Measurements from ENCODE around the gene SLC25A47. TPM values are rescaled to one million over a fixed set of nuclear protein-coding genes. Genes with fewer than 3 reads are reported as not detected.

The SLC25A47 gene
- total RNA-seq, 1 donor from 2014 or later, result not detected

- Mint-ChIP-seq H3K27ac (ENCODE audit: unreplicated experiment) (no peak overlapping the region), H3K4me1 (ENCODE audit: unreplicated experiment) (no peaks in the 10 kb centered on the region), H3K4me3 (ENCODE audit: unreplicated experiment) (no peak overlapping the region), H3K9me3 (ENCODE audit: unreplicated experiment) (no peaks in the 10 kb centered on the region), H3K27me3 (ENCODE audit: unreplicated experiment) (no peaks in the 10 kb centered on the region), H3K36me3 (ENCODE audit: unreplicated experiment) (peaks cover 5% of the 10 kb centered on the region)
- TF ChIP-seq CTCF (IDR thresholded peaks at IDR 0.05), result no peak
- no peak for DNase-seq (ENCODE audit: extremely low spot score, unreplicated experiment)
Observed at GRCh38 chr14:100329233-100330006, 6.3 kb downstream of the SLC25A47 start.

GRCh38 chr14:100330007-100330344 is 6.8 kb downstream of the SLC25A47 start:
- Mint-ChIP-seq H3K9me3 (ENCODE audit: unreplicated experiment) (no peaks in the 10 kb centered on the region), H3K36me3 (ENCODE audit: unreplicated experiment) (peaks cover 7% of the 10 kb centered on the region), H3K4me3 (ENCODE audit: unreplicated experiment) (no peak overlapping the region), H3K27ac (ENCODE audit: unreplicated experiment) (no peak overlapping the region), H3K4me1 (ENCODE audit: unreplicated experiment) (no peaks in the 10 kb centered on the region), H3K27me3 (ENCODE audit: unreplicated experiment) (no peaks in the 10 kb centered on the region)
- TF ChIP-seq CTCF (IDR thresholded peaks at IDR 0.05), result no peak
- no peak for DNase-seq (ENCODE audit: extremely low spot score, unreplicated experiment)

GRCh38 chr14:100330388-100330931 is 7.3 kb downstream of the SLC25A47 start:
- Mint-ChIP-seq H3K27ac (ENCODE audit: unreplicated experiment) (no peak overlapping the region), H3K9me3 (ENCODE audit: unreplicated experiment) (no peaks in the 10 kb centered on the region), H3K4me3 (ENCODE audit: unreplicated experiment) (no peak overlapping the region), H3K36me3 (ENCODE audit: unreplicated experiment) (peaks cover 10% of the 10 kb centered on the region), H3K27me3 (ENCODE audit: unreplicated experiment) (no peaks in the 10 kb centered on the region), H3K4me1 (ENCODE audit: unreplicated experiment) (no peaks in the 10 kb centered on the region)
- no peak for DNase-seq (ENCODE audit: extremely low spot score, unreplicated experiment)
- TF ChIP-seq CTCF (IDR thresholded peaks at IDR 0.05), result no peak

- no peaks in the 10 kb centered on the region for H3K4me1 Mint-ChIP-seq (ENCODE audit: unreplicated experiment)
- DNase-seq (ENCODE audit: extremely low spot score, unreplicated experiment), result no peak
- no peak overlapping the region for H3K4me3 Mint-ChIP-seq (ENCODE audit: unreplicated experiment)
- no peaks in the 10 kb centered on the region for H3K9me3 Mint-ChIP-seq (ENCODE audit: unreplicated experiment)
- TF ChIP-seq CTCF (IDR thresholded peaks at IDR 0.05), result no peak
- H3K27me3 Mint-ChIP-seq (ENCODE audit: unreplicated experiment), result no peaks in the 10 kb centered on the region
- H3K36me3 Mint-ChIP-seq (ENCODE audit: unreplicated experiment), result peaks cover 24% of the 10 kb centered on the region
- H3K27ac Mint-ChIP-seq (ENCODE audit: unreplicated experiment), result no peak overlapping the region
Observed at GRCh38 chr14:100332071-100332639, 9.0 kb downstream of the SLC25A47 start.

- Mint-ChIP-seq H3K4me3 (ENCODE audit: unreplicated experiment) (no peak overlapping the region), H3K27me3 (ENCODE audit: unreplicated experiment) (no peaks in the 10 kb centered on the region), H3K4me1 (ENCODE audit: unreplicated experiment) (no peaks in the 10 kb centered on the region), H3K9me3 (ENCODE audit: unreplicated experiment) (no peaks in the 10 kb centered on the region), H3K36me3 (ENCODE audit: unreplicated experiment) (peaks cover 26% of the 10 kb centered on the region), H3K27ac (ENCODE audit: unreplicated experiment) (no peak overlapping the region)
- DNase-seq (ENCODE audit: extremely low spot score, unreplicated experiment), result no peak
- TF ChIP-seq CTCF (IDR thresholded peaks at IDR 0.05), result no peak
Observed at GRCh38 chr14:100332797-100333196, 9.7 kb downstream of the SLC25A47 start.

Measured in osteocyte (in vitro differentiated cells).